IPS-NIHi11 (cell line): ENCODE measurements around the gene SLC37A3.
"Not testable (repeated sequence)": the region's sequence is repeated elsewhere in the genome, so short reads cannot be mapped to it uniquely, and the experiment has no call there.

ENCODE experiments used
- DNase-seq: peaks from one replicate; pipeline ENCODE4 v3.0.0; 2012; ENCODE audit warnings: mixed read lengths, low spot score

Gene SLC37A3

DNA sequence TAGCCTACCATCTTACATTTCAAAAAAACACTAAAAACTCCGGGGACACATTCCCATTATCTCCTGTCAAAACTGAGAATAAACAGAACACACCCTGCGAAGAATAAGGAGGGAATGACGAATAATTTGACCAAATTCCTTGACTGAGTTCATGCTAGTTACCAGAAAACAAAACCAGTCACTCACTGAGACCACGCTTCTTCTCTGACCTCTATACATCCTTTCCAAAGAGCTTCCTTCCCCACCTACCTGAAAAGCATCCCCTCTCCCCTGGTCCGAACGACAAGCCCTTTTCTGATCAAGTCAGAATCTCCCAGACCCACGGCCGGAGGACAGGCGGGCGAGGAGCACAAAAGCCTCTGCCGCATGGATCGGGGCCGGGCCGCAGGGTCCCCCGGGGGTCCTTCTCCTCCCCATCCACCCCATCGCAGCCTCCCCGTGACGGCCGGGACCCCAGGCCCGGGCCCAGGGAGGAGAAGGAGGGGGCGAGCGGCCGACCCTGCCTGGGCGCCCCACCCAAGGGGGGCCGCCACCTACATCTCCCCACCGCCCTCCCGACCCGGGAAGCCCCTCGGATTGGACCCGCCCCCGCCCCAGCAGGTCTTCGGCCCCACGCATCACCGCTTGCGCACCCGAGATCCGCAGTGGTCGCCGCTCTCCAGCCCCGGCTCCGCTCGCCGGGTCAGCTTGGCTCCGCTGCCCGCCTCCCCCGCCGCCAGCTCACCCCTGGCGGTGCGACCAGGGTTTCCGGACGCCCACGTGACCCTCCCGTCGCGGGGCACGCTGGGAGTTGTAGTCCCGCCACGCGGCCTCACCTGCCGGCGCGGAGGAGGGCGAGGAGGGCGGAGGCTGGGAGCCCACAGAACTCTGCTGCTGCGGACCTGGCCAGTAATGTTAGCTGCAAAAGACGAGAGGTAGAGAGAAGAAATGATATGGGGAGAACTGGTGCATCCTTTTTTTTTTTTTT, at the start of gene SLC37A3:
Gene SLC37A3, minus strand, starts transcription at position 747 of the 967 bp plus-strand sequence. CDS start 16,004 bp downstream, outside the sequence.
- peak; percentile 99 for DNase-seq

GRCh38 chr7:140447841-140448240, 49.5 kb upstream of the SLC37A3 start:
- no peak for DNase-seq

DNA sequence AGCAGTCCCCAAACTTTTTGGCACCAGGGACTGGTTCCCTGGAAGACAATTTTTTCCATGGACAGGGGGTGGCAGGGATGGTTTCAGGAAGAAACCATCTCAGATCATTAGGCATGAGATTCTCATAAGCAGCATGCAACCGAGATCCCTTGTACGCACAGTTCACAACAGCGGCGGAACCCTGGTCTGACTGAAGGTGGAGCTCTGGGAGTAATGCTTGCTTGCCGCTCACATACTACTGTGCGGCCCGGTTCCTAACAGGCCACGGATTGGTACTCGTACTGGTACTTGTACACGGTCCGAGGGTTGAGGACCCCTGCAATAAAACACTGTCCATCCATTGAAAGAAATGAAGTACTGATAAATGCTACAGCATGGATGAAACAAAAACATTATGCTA, 48.1 kb upstream of the SLC37A3 start:
- no peak for DNase-seq

GRCh38 chr7:140441519-140441918, 43.2 kb upstream of the SLC37A3 start:
- no peak for DNase-seq

GRCh38 chr7:140440593-140440992, 42.3 kb upstream of the SLC37A3 start:
- DNase-seq = no peak

DNA sequence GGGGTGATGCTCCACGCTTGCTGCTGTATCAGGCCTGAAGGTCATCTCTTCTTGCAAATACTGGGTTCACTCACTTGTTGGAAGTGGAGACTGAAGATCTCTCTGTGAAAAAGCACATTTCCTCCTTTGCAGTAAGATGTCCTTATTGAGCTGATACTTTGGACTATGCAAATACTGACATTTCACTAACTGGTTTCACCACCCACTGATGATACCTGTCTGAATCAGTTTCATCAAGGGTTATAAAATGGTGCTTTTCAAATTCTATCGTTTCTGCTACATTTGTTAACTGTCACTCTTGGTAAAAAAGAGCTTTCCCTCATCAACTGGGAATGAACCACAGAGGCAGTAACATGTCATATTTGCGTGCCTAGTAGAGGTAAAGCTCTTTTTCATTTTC, 41.0 kb upstream of the SLC37A3 start:
- DNase-seq = no peak

DNA sequence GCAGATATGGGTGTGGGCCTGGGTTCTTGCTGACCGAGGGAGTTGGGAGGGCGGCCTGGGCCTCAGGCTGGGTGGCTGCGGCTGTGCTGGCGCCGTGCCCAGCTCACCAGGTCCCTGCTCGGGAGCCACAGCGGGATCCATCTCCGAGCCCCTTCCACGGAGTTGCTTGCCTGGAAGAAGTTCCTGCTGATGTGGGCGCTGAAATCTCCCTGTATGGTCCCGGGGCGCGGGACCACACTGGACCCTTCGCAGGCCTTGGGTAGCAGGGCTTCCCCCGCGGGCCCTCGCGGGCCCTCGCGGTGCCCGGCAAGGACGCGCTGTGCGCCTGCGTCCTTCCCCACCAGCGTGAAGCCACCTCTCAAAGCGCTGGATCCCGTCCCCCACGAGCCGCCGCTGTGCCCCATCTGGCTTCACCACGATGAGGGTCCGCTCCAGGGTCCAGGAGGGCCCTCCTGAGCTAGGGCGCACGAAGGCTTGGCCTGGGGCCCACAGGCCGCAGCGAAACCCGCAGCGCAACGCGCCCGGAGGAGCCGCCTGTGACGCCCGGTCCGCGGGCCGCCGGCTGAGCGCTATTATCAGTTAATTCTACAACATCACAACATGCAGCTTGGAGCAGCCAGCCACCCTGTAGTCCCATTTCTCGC, 37.0 kb upstream of the SLC37A3 start:
- no peak for DNase-seq

DNA sequence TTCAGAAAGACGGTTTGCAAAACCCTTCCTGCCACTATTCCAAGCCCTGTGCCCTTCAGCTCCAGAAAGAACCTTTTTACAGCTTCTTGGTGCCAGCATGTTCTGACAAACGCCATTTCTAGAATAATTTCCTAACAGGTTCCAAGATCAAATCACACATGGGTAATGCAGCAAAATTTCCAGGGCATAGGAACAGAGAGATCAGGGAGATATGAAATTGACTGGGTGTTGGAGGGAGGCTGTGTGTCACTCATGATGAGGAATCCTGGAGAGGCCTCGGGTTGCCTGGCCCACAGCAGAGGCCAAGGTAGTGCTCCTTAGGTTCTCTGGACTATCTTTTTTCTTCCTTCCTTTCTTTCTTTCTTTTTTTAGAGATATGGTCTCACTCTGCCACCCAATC, 35.1 kb upstream of the SLC37A3 start:
- no peak for DNase-seq

- no peak for DNase-seq
These were observed 27.8 kb upstream of the SLC37A3 start for GRCh38 chr7:140426130-140426529.

GRCh38 chr7:140425718-140426117, 27.4 kb upstream of the SLC37A3 start:
- DNase-seq = no peak

DNA sequence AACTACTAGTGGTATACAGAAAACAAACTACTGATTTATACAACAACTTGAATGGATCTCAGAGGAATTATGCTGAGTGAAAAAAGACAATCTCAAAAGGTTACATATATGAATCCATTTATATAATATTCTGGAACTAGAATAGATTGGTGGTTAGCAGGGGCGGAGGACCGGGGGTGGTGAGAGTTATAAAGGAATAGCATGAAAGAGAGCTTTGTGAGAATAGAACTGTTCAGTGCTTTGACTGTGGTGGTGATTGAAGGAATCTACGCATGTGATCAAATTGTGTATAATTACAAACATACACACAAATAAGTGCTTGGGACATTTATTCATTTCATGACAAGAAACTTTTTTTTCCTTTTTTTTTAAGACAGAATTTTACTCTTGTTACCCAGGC, 25.2 kb upstream of the SLC37A3 start:
- DNase-seq = no peak

DNA sequence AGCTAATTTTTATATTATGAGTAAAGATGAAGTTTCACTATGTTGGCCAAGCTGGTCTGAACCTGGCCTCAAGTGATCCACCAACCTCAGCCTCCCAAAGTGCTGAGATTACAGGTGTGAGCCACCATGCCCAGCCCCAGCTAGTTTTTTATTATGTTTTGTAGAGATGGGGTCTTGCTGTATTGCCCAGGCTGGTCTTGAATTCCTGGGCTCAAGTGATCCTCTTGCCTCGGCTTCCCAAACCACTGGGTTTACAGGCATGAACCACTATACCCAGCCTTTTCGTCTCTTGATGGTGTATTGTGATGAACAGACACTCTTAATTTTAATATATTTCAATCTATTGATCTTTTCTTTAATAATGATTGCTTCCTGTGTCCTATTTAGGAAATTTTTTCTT, 23.2 kb upstream of the SLC37A3 start:
- DNase-seq = no peak

DNA sequence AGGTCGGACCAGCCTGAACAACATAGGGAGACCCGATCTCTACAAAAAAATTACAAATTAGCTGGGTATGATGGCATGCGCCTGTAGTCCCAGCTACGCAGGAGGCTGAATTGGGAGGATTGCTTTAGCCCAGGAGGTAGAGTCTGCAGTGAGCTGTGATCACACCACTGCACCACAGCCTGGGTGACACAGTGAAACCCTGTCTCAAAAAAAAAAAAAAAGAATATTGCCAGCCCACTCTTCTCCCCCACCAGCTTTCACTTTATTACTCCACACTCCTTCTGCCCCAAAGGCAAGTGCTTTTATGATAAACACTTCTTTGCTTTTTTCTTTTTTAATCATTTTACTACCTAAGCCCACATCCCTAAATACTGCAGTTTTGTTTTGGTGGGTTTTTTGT, 20.3 kb upstream of the SLC37A3 start:
- no peak for DNase-seq

DNA sequence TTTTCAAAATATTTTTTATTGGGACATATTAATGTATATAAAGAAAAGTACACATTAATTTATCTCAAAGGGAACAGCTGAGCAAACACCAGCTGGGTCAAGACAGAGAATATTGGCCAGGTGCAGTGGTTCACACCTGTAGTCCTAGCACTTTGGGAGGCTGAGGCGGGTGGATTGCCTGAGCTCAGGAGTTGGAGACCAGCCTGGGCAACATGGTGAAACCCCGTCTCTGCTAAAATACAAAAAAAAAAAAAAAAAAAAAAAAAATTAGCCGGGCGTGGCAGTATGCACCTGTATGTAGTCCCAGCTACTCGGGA, 19.8 kb upstream of the SLC37A3 start:
- not testable (repeated sequence) for DNase-seq

- DNase-seq = no peak
These were observed 19.3 kb upstream of the SLC37A3 start for GRCh38 chr7:140417456-140418155.

DNA sequence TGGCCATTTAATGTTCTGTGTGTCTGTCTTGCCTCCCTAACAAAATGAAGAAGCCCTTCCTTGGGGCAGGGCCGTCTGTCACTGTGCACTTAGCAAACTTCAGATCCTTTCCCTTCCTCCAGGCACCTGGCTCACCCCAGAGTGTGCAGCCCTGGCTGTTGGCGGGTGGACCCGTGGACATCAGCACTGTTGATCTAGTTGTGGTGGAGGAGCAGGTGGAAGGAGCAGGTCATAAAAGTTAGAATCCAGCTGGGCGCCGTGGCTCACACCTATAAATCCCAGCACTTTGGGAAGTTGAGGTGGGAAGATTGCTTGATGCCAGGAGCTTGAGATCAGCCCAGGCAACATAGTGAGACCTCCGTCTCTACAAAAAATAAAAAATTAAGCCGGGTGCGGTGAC, 18.2 kb upstream of the SLC37A3 start:
- DNase-seq = no peak

DNA sequence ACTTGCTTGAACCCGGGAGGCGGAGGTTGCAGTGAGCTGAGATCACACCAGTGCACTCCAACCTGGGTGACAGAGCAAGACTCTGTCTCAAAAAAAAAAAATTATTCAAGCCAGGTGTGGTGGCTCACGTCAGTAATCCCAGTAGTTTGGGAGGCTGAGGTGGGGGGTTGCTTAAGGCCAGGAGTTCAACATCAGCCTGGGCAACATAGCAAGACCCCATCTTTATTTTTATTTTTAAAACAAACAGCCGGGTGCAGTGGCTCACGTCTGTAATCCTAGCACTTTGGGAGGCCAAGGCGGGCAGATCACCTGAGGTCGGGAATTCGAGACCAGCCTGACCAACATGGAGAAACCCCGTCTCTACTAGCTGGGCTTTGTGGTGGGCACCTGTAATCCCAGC, 17.5 kb upstream of the SLC37A3 start:
- not testable (repeated sequence) for DNase-seq

DNA sequence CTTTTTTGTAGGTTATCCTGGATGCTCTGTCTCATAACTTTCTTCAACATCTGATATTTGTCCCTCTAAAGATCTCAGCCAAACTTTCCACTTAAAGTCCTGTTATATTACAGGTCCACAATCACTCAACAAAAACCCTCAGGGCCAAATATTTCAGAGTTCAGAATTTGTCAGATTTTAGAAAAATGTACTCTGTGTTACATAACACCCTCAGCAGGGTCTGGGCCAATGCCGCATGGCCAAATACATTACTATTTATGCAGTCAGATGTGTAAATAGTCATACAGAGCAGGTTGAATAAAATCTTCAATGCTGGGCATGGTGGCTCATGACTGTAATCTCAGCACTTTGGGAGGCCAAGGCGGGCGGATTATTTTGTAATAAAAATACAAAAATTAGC, 17.0 kb upstream of the SLC37A3 start:
- no peak for DNase-seq

- DNase-seq = no peak
These were observed 6.3 kb upstream of the SLC37A3 start for GRCh38 chr7:140404565-140405065.

- peak; percentile 57 for DNase-seq
These were observed 5.7 kb upstream of the SLC37A3 start, which contains the start of gene RAB19 for GRCh38 chr7:140403878-140404564. Gene RAB19 (plus strand): TSS chr7:140404058. CDS start chr7:140407647, 3,589 bp downstream.

DNA sequence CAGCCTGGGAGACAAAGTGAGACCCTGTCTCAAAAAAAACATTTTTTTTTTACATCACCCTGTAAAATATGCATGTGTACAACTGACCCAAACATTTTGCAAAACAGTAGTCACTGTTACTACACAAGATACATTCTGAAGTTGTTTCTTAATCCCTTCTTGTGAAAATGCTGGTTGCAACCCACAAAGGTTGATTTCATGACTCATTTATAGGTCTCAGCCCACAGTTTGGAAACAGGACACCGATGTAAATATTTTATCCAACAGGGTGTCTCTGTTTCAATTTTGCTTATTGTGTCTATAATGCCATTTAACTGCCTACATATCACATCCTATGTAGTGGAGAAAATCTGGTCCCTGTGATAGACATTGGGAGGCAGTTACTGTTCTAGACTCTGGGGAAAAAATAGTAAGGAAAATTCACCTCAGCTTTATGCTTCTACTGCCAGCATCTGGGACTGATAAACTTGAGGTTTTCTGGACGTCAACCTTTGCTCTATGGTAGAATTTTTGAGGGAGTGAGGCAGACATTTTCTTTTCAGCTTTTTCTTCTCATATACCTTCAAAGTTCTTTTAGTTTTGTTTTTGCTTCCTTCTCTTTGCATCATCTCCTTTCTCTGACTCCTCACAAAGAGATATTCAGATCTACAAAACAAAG, 4.0 kb upstream of the SLC37A3 start:
- DNase-seq = no peak
